Measurements from ENCODE around the gene FAIM. TPM values are rescaled to one million over a fixed set of nuclear protein-coding genes. Genes with fewer than 3 reads are reported as not detected.

Gene FAIM
- total RNA-seq, 4 donors from 2014 or later = 4.1 to 19.3 (median 7.0) TPM

DNA sequence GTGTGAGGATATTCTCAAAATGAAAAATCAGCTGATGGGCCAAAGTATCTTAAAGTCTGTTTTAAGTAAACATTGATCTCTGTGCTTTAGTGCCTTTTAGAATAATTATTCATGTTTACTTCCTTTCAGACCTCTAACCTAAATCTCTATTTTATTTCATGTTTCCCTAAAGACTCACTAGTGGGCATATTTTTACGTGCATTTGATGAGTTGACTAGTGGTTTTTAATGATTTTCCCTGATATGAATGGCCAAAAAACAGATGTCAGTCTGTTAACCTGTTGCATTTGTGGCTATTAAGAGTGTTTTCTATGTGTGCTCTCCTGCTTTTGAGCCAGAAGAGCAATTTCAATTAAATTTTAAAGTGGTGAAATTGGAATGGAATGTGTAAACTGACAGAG lies 6.9 kb downstream of the FAIM start:
- DNase-seq = no peak
- H3K36me3 ChIP-seq = no peaks in the 10 kb centered on the region
- H3K4me3 ChIP-seq = no peak overlapping the region
- in situ Hi-C loops (cut with MboI; ENCODE audit: low pct_ligation_motif_present in 1 of 4, low pct_unique_long_range_greater_than_20kb in 1 of 4, low sequenced_read_pairs in 3 of 4) = no loop called here
- TF ChIP-seq EP300 (IDR thresholded peaks at IDR 0.05; ENCODE audit: low read depth) (no peak), POLR2A (IDR thresholded peaks at IDR 0.05) (no peak), POLR2AphosphoS5 (IDR thresholded peaks at IDR 0.05) (no peak)
- TF ChIP-seq, protein P1, sequence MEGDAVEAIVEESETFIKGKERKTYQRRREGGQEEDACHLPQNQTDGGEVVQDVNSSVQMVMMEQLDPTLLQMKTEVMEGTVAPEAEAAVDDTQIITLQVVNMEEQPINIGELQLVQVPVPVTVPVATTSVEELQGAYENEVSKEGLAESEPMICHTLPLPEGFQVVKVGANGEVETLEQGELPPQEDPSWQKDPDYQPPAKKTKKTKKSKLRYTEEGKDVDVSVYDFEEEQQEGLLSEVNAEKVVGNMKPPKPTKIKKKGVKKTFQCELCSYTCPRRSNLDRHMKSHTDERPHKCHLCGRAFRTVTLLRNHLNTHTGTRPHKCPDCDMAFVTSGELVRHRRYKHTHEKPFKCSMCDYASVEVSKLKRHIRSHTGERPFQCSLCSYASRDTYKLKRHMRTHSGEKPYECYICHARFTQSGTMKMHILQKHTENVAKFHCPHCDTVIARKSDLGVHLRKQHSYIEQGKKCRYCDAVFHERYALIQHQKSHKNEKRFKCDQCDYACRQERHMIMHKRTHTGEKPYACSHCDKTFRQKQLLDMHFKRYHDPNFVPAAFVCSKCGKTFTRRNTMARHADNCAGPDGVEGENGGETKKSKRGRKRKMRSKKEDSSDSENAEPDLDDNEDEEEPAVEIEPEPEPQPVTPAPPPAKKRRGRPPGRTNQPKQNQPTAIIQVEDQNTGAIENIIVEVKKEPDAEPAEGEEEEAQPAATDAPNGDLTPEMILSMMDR (IDR thresholded peaks at IDR 0.05) = no peak
- no peaks in the 10 kb centered on the region for H3K4me1 ChIP-seq
- H3K9me3 ChIP-seq = no peaks in the 10 kb centered on the region
- WGBS, 2 donors (ENCODE audit: low coverage in 1 of 2) = 90 to 92% methylated on average over 1 of the region's 1 CpG
- no peak overlapping the region for H3K27ac ChIP-seq
- H3K27me3 ChIP-seq = no peaks in the 10 kb centered on the region
- intact Hi-C loops (cut with DNase I; ENCODE audit: low total_unique reads) = no loop called here

DNA sequence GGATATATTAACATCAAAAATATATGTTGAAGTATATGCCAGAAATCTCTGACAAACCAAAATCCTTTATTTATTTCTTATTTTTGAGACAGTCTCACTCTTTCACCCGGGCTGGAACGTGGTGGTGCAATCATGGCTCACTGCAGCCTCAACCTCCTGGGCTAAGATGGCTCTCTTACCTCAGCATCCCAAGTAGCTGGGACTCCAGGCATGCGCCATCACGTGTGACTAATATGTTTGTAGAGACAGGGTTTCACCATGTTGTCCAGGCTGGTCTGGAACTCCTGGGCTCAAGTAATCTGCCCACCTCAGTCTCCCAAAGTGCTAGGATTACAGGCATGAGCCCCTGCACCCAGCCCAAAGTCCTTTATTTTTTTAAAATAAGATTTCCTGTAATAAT lies 11.9 kb downstream of the FAIM start:
- Histone ChIP-seq H3K27ac (no peak overlapping the region), H3K4me3 (no peak overlapping the region), H3K9me3 (no peaks in the 10 kb centered on the region), H3K36me3 (no peaks in the 10 kb centered on the region), H3K27me3 (no peaks in the 10 kb centered on the region), H3K4me1 (no peaks in the 10 kb centered on the region)
- intact Hi-C loops (cut with DNase I; ENCODE audit: low total_unique reads) = no loop called here
- in situ Hi-C loops (cut with MboI; ENCODE audit: low pct_ligation_motif_present in 1 of 4, low pct_unique_long_range_greater_than_20kb in 1 of 4, low sequenced_read_pairs in 3 of 4) = no loop called here
- WGBS, 2 donors (ENCODE audit: low coverage in 1 of 2) = 94 to 100% methylated on average over 2 to 4 of the region's 4 CpGs
- TF ChIP-seq POLR2A (IDR thresholded peaks at IDR 0.05) = no peak
- no peak for DNase-seq

DNA sequence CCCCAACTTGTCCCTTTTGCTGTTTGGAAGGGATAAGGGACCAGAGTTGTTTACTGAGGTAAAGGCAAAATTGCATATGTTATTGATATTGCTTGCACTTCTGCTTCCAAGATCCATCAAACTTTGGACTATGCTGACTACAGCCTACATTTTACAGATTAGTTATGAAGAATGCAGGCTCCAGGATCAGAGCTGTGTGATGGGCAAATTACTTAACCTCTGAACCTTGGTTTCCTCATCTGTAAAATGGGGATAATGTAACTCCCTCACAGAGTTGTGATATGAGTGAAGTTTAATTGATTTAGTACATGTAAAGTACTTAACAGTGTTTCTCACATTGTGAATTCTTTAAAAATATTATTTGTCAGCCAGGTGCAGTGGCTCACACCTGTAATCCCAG lies 15.9 kb downstream of the FAIM start:
- H3K9me3 ChIP-seq = no peaks in the 10 kb centered on the region
- H3K27me3 ChIP-seq = no peaks in the 10 kb centered on the region
- no peaks in the 10 kb centered on the region for H3K4me1 ChIP-seq
- TF ChIP-seq POLR2AphosphoS5 (IDR thresholded peaks at IDR 0.05) (no peak), EP300 (IDR thresholded peaks at IDR 0.05; ENCODE audit: low read depth) (no peak), POLR2A (IDR thresholded peaks at IDR 0.05) (no peak)
- TF ChIP-seq, protein P1 (IDR thresholded peaks at IDR 0.05) = no peak
- no peaks in the 10 kb centered on the region for H3K36me3 ChIP-seq
- no peak for DNase-seq
- in situ Hi-C loops (cut with MboI; ENCODE audit: low pct_ligation_motif_present in 1 of 4, low pct_unique_long_range_greater_than_20kb in 1 of 4, low sequenced_read_pairs in 3 of 4) = no loop called here
- H3K27ac ChIP-seq = no peak overlapping the region
- no peak overlapping the region for H3K4me3 ChIP-seq
- intact Hi-C loops (cut with DNase I; ENCODE audit: low total_unique reads) = no loop called here

DNA sequence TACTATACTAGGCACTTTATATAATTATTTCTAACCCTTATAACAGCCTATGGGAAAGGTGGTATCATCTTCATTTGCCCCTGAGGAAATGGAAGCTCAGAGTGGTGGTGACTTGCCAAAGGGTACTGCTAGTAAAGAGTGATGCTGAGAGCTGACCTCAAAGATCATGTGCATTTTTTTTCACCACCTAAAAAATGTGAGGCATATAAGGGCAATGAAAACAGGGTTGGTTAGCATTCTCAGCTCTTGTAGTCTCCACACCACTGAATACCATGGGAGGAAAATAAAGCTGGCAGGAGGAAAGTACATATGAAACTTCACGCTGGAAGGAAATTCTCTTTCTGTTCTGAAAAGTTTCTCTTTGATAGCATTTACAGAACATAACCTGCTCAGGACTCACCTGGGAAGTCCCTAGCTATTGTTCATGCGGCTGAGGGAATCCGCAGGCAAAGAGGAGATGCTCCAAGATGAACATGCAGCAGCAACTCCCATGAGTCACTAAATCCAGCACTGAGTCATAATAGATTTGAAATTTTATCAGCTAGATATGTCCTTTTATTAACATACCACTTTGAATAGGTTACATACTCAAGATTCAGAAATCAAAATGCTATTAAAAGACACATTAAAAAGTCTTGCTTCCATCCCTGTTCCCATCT lies 17.3 kb downstream of the FAIM start:
- DNase-seq = no peak
- H3K4me3 ChIP-seq = no peak overlapping the region
- in situ Hi-C loops (cut with MboI; ENCODE audit: low pct_ligation_motif_present in 1 of 4, low pct_unique_long_range_greater_than_20kb in 1 of 4, low sequenced_read_pairs in 3 of 4) (no loop called here), intact Hi-C loops (cut with DNase I; ENCODE audit: low total_unique reads) (no loop called here)
- TF ChIP-seq POLR2AphosphoS5 (IDR thresholded peaks at IDR 0.05) = no peak
- TF ChIP-seq EP300 (IDR thresholded peaks at IDR 0.05; ENCODE audit: low read depth) = no peak
- TF ChIP-seq, protein P1 (IDR thresholded peaks at IDR 0.05) = no peak
- TF ChIP-seq POLR2A (IDR thresholded peaks at IDR 0.05) = no peak
- H3K4me1 ChIP-seq = no peaks in the 10 kb centered on the region
- H3K9me3 ChIP-seq = no peaks in the 10 kb centered on the region
- H3K36me3 ChIP-seq = no peaks in the 10 kb centered on the region
- H3K27ac ChIP-seq = no peak overlapping the region
- no peaks in the 10 kb centered on the region for H3K27me3 ChIP-seq
- 94% methylated on average over 3 of the region's 3 CpGs; no CpG with 5 or more reads in 1 of the 2 donors for WGBS, 2 donors (ENCODE audit: low coverage in 1 of 2)

DNA sequence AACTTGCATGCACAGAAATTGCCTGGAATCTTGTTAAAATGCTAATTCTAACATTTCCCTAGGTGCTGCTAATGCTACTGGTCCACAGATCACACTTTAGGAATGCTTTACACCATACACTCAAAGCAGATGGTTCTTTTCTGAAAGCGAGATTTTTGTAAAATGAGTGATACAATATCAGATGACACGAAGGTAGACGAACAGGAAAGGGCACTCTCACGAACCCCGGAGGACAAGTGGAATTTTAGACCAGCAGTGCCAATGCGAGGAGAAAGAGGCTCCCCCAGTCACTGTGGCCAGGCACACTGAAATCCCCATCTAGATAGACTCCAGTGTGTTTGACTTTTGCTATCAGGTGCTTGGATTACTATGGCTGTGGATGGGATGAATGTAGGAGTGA lies 21.0 kb downstream of the FAIM start:
- Histone ChIP-seq H3K9me3 (no peaks in the 10 kb centered on the region), H3K27ac (no peak overlapping the region), H3K27me3 (no peaks in the 10 kb centered on the region), H3K4me1 (no peaks in the 10 kb centered on the region), H3K4me3 (no peak overlapping the region), H3K36me3 (no peaks in the 10 kb centered on the region)
- 87% methylated on average over 6 of the region's 6 CpGs for WGBS, 2 donors (ENCODE audit: low coverage in 1 of 2)
- intact Hi-C loops (cut with DNase I; ENCODE audit: low total_unique reads) = no loop called here
- in situ Hi-C loops (cut with MboI; ENCODE audit: low pct_ligation_motif_present in 1 of 4, low pct_unique_long_range_greater_than_20kb in 1 of 4, low sequenced_read_pairs in 3 of 4) = no loop called here
- TF ChIP-seq, protein P1 (IDR thresholded peaks at IDR 0.05) = no peak
- TF ChIP-seq EP300 (IDR thresholded peaks at IDR 0.05; ENCODE audit: low read depth) (no peak), POLR2AphosphoS5 (IDR thresholded peaks at IDR 0.05) (no peak), POLR2A (IDR thresholded peaks at IDR 0.05) (no peak)
- no peak for DNase-seq

All from transverse colon (tissue), 4 donors.